ENCODE data around the gene JMJD8.

Gene JMJD8

GRCh38 chr16:680625-680945 is 3.5 kb downstream of the JMJD8 start:
- Mint-ChIP-seq H3K9me3 (no peaks in the 10 kb centered on the region), H3K4me3 (peak overlapping the region; percentile 84), H3K4me1 (ENCODE audit: low read depth) (peaks cover 43% of the 10 kb centered on the region), H3K27me3 (peaks cover 5% of the 10 kb centered on the region), H3K36me3 (ENCODE audit: low read depth) (peaks cover 39% of the 10 kb centered on the region), H3K27ac (peak overlapping the region; percentile 88)
- no peak for DNase-seq

- H3K4me3 Mint-ChIP-seq, result peak within 1 kb of the TSS; percentile 84
- H3K4me1 Mint-ChIP-seq (ENCODE audit: low read depth), result peaks cover 43% of the 10 kb centered on the region
- peaks cover 8% of the 10 kb centered on the region for H3K27me3 Mint-ChIP-seq
- peaks cover 34% of the 10 kb centered on the region for H3K36me3 Mint-ChIP-seq (ENCODE audit: low read depth)
- peak; percentile 93 for DNase-seq
- peak within 1 kb of the TSS; percentile 96 for H3K27ac Mint-ChIP-seq
- no peaks in the 10 kb centered on the region for H3K9me3 Mint-ChIP-seq
Measured at GRCh38 chr16:679814-680624, 4.1 kb downstream of the JMJD8 start, which contains the start of gene STUB1. Gene STUB1 (plus strand): TSS chr16:680410. CDS start chr16:680526, 116 bp downstream.

GRCh38 chr16:678858-679813 is 5.0 kb downstream of the JMJD8 start:
- no peak for DNase-seq
- peak overlapping the region; percentile 79 for H3K4me3 Mint-ChIP-seq
- H3K27me3 Mint-ChIP-seq, result peaks cover 9% of the 10 kb centered on the region
- peak overlapping the region; percentile 90 for H3K27ac Mint-ChIP-seq
- peaks cover 37% of the 10 kb centered on the region for H3K36me3 Mint-ChIP-seq (ENCODE audit: low read depth)
- H3K4me1 Mint-ChIP-seq (ENCODE audit: low read depth), result peaks cover 39% of the 10 kb centered on the region
- no peaks in the 10 kb centered on the region for H3K9me3 Mint-ChIP-seq

- Mint-ChIP-seq H3K36me3 (ENCODE audit: low read depth) (peaks cover 41% of the 10 kb centered on the region), H3K4me3 (no peak overlapping the region), H3K27me3 (peaks cover 9% of the 10 kb centered on the region), H3K9me3 (no peaks in the 10 kb centered on the region), H3K27ac (peak overlapping the region; percentile 81), H3K4me1 (ENCODE audit: low read depth) (peaks cover 37% of the 10 kb centered on the region)
- no peak for DNase-seq
Measured at GRCh38 chr16:678209-678857, 5.8 kb downstream of the JMJD8 start.

GRCh38 chr16:677316-678190 is 6.6 kb downstream of the JMJD8 start:
- Mint-ChIP-seq H3K27me3 (peaks cover 9% of the 10 kb centered on the region), H3K9me3 (no peaks in the 10 kb centered on the region), H3K4me1 (ENCODE audit: low read depth) (peaks cover 30% of the 10 kb centered on the region), H3K36me3 (ENCODE audit: low read depth) (peaks cover 41% of the 10 kb centered on the region), H3K27ac (no peak overlapping the region), H3K4me3 (no peak overlapping the region)
- DNase-seq, result no peak

- Mint-ChIP-seq H3K9me3 (no peaks in the 10 kb centered on the region), H3K27ac (no peak overlapping the region), H3K36me3 (ENCODE audit: low read depth) (peaks cover 36% of the 10 kb centered on the region), H3K4me3 (no peak overlapping the region), H3K4me1 (ENCODE audit: low read depth) (peaks cover 24% of the 10 kb centered on the region), H3K27me3 (peaks cover 9% of the 10 kb centered on the region)
- no peak for DNase-seq
Measured at GRCh38 chr16:676913-677312, 7.2 kb downstream of the JMJD8 start.

- peaks cover 35% of the 10 kb centered on the region for H3K36me3 Mint-ChIP-seq (ENCODE audit: low read depth)
Measured at GRCh38 chr16:676565-676902, 7.6 kb downstream of the JMJD8 start.

GRCh38 chr16:675884-676564 is 8.1 kb downstream of the JMJD8 start:
- H3K27ac Mint-ChIP-seq, result no peak overlapping the region
- H3K4me1 Mint-ChIP-seq (ENCODE audit: low read depth), result peaks cover 15% of the 10 kb centered on the region
- no peak overlapping the region for H3K4me3 Mint-ChIP-seq
- DNase-seq, result no peak
- no peaks in the 10 kb centered on the region for H3K9me3 Mint-ChIP-seq
- peaks cover 33% of the 10 kb centered on the region for H3K36me3 Mint-ChIP-seq (ENCODE audit: low read depth)
- peaks cover 9% of the 10 kb centered on the region for H3K27me3 Mint-ChIP-seq

More at GRCh38 chr16:676565-676902, 7.6 kb downstream of the JMJD8 start:
- Mint-ChIP-seq H3K4me1 (ENCODE audit: low read depth) (peaks cover 20% of the 10 kb centered on the region), H3K27me3 (peaks cover 9% of the 10 kb centered on the region), H3K27ac (no peak overlapping the region), H3K9me3 (no peaks in the 10 kb centered on the region), H3K4me3 (no peak overlapping the region)
- no peak for DNase-seq

GRCh38 chr16:674968-675883 is 8.9 kb downstream of the JMJD8 start, which contains the start of gene RHBDL1:
Gene RHBDL1 (plus strand): TSS chr16:675671. CDS start chr16:675791, 120 bp downstream.
- no peak for DNase-seq
- H3K27ac Mint-ChIP-seq, result peak within 1 kb of the TSS; percentile 29

GRCh38 chr16:674214-674881 is 9.8 kb downstream of the JMJD8 start:
- Mint-ChIP-seq H3K27ac (peak overlapping the region; percentile 29), H3K4me1 (ENCODE audit: low read depth) (peaks cover 15% of the 10 kb centered on the region)

More at GRCh38 chr16:674968-675883, 8.9 kb downstream of the JMJD8 start, which contains the start of gene RHBDL1:
- Mint-ChIP-seq H3K36me3 (ENCODE audit: low read depth) (peaks cover 38% of the 10 kb centered on the region), H3K4me1 (ENCODE audit: low read depth) (peaks cover 13% of the 10 kb centered on the region), H3K4me3 (no peak within 1 kb of the TSS), H3K27me3 (peaks cover 9% of the 10 kb centered on the region), H3K9me3 (no peaks in the 10 kb centered on the region)

GRCh38 chr16:673399-673991 is 10.6 kb downstream of the JMJD8 start:
- Mint-ChIP-seq H3K27ac (no peak overlapping the region), H3K27me3 (peaks cover 9% of the 10 kb centered on the region), H3K9me3 (no peaks in the 10 kb centered on the region), H3K4me3 (no peak overlapping the region), H3K36me3 (ENCODE audit: low read depth) (peaks cover 52% of the 10 kb centered on the region), H3K4me1 (ENCODE audit: low read depth) (peaks cover 13% of the 10 kb centered on the region)
- no peak for DNase-seq

More at GRCh38 chr16:674214-674881, 9.8 kb downstream of the JMJD8 start:
- H3K27me3 Mint-ChIP-seq, result peaks cover 9% of the 10 kb centered on the region
- no peak for DNase-seq
- peaks cover 47% of the 10 kb centered on the region for H3K36me3 Mint-ChIP-seq (ENCODE audit: low read depth)
- H3K9me3 Mint-ChIP-seq, result no peaks in the 10 kb centered on the region
- H3K4me3 Mint-ChIP-seq, result no peak overlapping the region

GRCh38 chr16:672851-673250 is 11.3 kb downstream of the JMJD8 start:
- peaks cover 9% of the 10 kb centered on the region for H3K27me3 Mint-ChIP-seq
- no peak overlapping the region for H3K4me3 Mint-ChIP-seq
- H3K9me3 Mint-ChIP-seq, result no peaks in the 10 kb centered on the region
- peaks cover 13% of the 10 kb centered on the region for H3K4me1 Mint-ChIP-seq (ENCODE audit: low read depth)
- no peak for DNase-seq
- H3K27ac Mint-ChIP-seq, result no peak overlapping the region
- H3K36me3 Mint-ChIP-seq (ENCODE audit: low read depth), result peaks cover 54% of the 10 kb centered on the region
